ENCODE results near the gene C12orf43.

The C12orf43 gene

GRCh38 chr12:121030576-121031212, 14.4 kb upstream of the C12orf43 start:
- no peak for DNase-seq (ENCODE audit: low spot score)

GRCh38 chr12:121026274-121027045, 10.2 kb upstream of the C12orf43 start:
- no peak for DNase-seq (ENCODE audit: low spot score)

GRCh38 chr12:121025442-121026226, 9.3 kb upstream of the C12orf43 start:
- no peak for DNase-seq (ENCODE audit: low spot score)

- DNase-seq (ENCODE audit: low spot score), result no peak
Measured at GRCh38 chr12:121023799-121024198, 7.5 kb upstream of the C12orf43 start.

- no peak for DNase-seq (ENCODE audit: low spot score)
Measured at GRCh38 chr12:121022713-121023112, 6.4 kb upstream of the C12orf43 start.

- DNase-seq (ENCODE audit: low spot score), result no peak
Measured at GRCh38 chr12:121021754-121022153, 5.5 kb upstream of the C12orf43 start.

- no peak for DNase-seq (ENCODE audit: low spot score)
Measured at GRCh38 chr12:121018860-121019617, 2.8 kb upstream of the C12orf43 start.

GRCh38 chr12:121017966-121018491, 1.7 kb upstream of the C12orf43 start:
- no peak for DNase-seq (ENCODE audit: low spot score)

GRCh38 chr12:121013715-121014114, 2.6 kb downstream of the C12orf43 start:
- no peak for DNase-seq (ENCODE audit: low spot score)

GRCh38 chr12:121011820-121012219, 4.5 kb downstream of the C12orf43 start:
- DNase-seq (ENCODE audit: low spot score), result no peak

GRCh38 chr12:121010860-121011259, 5.4 kb downstream of the C12orf43 start:
- no peak for DNase-seq (ENCODE audit: low spot score)

- no peak for DNase-seq (ENCODE audit: low spot score)
Measured at GRCh38 chr12:121009741-121010140, 6.5 kb downstream of the C12orf43 start.

- no peak for DNase-seq (ENCODE audit: low spot score)
Measured at GRCh38 chr12:121008347-121009098, 7.8 kb downstream of the C12orf43 start.

- peak; percentile 85 for DNase-seq (ENCODE audit: low spot score)
Measured at GRCh38 chr12:121005346-121005815, 10.9 kb downstream of the C12orf43 start.

- no peak for DNase-seq (ENCODE audit: low spot score)
Measured at GRCh38 chr12:121004253-121004815, 12.0 kb downstream of the C12orf43 start.

GRCh38 chr12:121003650-121004049, 12.6 kb downstream of the C12orf43 start:
- DNase-seq (ENCODE audit: low spot score), result no peak

- DNase-seq (ENCODE audit: low spot score), result no peak
Measured at GRCh38 chr12:121001841-121002483, 14.3 kb downstream of the C12orf43 start.

- DNase-seq (ENCODE audit: low spot score), result no peak
Measured at GRCh38 chr12:121001060-121001459, 15.2 kb downstream of the C12orf43 start.

GRCh38 chr12:121000530-121000929, 15.8 kb downstream of the C12orf43 start:
- no peak for DNase-seq (ENCODE audit: low spot score)
